HG03558 (cell line): ENCODE data around the gene FAM72D.
"Not testable (repeated sequence)": the region's sequence is repeated elsewhere in the genome, so short reads cannot be mapped to it uniquely, and the experiment has no call there.

Source experiments
- ATAC-seq: cut with Tn5 transposase; IDR thresholded peaks from one replicate; pipeline ENCODE4 v1.9.1; 2021; ENCODE audit warnings: moderate number of reproducible peaks; ENCODE audit not compliant: unreplicated experiment; ENCODE audit errors: extremely low read depth

Gene FAM72D

GRCh38 chr1:145144264-145144913, 48.6 kb downstream of the FAM72D start:
- not testable (repeated sequence) for ATAC-seq

GRCh38 chr1:145146308-145146707, 50.5 kb downstream of the FAM72D start:
- ATAC-seq: not testable (repeated sequence)

- not testable (repeated sequence) for ATAC-seq
Observed at GRCh38 chr1:145147172-145147571, 51.4 kb downstream of the FAM72D start.

GRCh38 chr1:145155421-145155820, 59.6 kb downstream of the FAM72D start:
- not testable (repeated sequence) for ATAC-seq

GRCh38 chr1:145155873-145156272, 60.1 kb downstream of the FAM72D start:
- not testable (repeated sequence) for ATAC-seq

GRCh38 chr1:145156891-145157610, 61.3 kb downstream of the FAM72D start:
- not testable (repeated sequence) for ATAC-seq

GRCh38 chr1:145157715-145158114, 61.9 kb downstream of the FAM72D start:
- ATAC-seq: not testable (repeated sequence)

- not testable (repeated sequence) for ATAC-seq
Observed at GRCh38 chr1:145161046-145161752, 65.4 kb downstream of the FAM72D start.
